GM21381 (cell line): ENCODE measurements around the gene ZFHX3.

ENCODE experiments used
- ATAC-seq: cut with Tn5 transposase; IDR thresholded peaks from one replicate; pipeline ENCODE4 v1.9.1; 2021; ENCODE audit warnings: mild to moderate bottlenecking, moderate library complexity; ENCODE audit not compliant: unreplicated experiment

The ZFHX3 gene

DNA sequence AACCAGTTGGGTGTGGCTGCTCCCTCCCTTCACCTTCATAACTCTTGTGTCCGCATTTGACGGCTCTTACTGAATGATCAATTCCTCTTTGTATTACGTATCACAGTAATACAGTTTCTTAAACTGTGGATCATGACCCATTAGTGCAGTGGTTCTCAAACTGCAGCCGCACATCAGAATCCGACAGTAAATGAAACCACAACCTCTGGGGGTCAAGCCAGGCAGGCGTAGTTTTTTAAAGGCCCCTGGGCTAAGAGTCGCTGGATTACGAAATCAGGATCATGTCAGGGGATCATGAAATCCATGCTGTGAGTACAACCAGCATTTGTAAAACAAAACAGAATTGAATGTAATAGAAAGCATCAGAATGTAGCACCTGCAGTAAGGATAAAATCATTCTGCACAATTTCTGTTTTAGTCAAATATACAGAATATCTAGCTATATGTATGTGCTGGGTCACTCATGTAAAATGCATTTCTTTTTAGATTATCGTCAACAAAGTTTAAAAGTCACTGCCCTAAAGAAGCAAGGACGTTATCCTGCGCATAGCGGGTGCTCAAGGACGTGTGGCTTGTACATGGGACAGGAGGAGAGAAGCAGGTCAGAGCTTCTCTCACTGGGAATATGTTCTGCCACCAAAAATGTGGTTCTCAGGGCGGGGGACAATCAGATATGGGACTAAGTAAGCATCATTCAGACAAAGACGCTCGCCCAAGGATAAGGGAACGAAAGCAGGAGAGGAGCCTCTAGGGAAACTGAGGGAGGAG is 113.1 kb downstream of the ZFHX3 start:
- ATAC-seq = no peak

DNA sequence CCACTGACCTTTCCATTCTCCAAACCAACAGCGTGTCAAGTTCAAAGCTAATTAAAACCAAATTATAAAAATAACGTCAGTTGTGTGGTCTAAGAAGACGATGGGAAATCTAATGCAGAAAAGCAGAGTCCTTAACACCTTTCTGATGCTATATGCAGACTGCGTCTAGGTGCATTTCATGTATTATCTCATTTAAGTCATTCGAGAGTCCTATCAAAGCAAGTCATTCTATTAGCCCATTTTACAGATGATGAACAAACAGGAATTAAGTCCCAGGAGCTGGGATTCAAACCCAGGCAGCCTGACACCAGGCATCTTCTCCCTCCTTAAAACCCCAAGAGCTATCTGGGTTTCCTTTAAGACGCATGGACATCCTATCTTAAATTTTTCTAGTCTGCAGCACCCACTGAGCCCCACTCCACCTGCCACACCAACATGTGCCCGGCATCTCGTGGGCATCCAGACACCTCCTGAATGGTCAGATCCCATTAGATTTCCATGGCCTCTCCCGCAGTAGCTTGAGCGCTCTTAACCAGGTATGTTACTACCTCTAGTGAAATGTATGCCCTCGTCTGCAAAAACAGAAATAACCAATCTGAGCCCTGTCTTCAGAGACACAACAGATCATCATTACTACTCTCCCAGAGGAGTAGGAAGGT is 115.1 kb downstream of the ZFHX3 start:
- ATAC-seq = no peak

DNA sequence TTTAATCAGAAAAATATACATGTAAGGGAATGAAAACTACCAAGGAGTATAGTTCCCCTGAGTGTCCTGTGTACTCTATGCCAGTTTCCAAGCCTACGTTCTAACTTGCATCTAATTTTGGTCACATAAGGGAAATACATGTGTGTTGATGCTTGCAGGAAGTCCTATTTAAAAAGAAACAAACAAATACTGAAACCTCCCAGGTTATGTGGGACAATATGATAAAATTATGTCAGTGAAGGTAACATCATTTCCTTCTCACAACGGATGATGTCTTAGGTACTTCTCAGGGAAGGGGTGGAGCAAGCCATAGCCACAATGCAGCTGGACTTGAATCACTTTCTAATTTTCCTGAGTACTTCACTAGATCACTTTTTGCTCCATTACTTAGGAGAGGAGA is 115.9 kb downstream of the ZFHX3 start:
- no peak for ATAC-seq

DNA sequence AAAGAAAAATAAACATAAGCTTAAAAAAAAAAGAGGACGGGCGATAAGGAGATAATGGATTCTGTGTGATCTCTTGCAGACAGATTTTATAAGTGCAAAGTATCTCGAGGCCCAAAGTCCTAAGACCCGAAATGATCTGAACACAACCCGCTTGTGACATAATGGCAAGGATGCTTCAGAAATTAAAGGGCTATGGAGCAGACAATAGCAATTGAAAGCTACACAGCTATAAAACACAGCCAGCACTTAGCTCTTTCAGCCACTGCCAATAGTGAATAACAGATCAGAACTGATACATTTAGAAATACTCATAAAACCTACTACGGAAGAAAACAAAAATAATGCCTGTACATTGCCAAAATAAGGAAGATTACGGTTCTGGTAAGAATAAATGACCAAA is 117.5 kb downstream of the ZFHX3 start:
- ATAC-seq = no peak

DNA sequence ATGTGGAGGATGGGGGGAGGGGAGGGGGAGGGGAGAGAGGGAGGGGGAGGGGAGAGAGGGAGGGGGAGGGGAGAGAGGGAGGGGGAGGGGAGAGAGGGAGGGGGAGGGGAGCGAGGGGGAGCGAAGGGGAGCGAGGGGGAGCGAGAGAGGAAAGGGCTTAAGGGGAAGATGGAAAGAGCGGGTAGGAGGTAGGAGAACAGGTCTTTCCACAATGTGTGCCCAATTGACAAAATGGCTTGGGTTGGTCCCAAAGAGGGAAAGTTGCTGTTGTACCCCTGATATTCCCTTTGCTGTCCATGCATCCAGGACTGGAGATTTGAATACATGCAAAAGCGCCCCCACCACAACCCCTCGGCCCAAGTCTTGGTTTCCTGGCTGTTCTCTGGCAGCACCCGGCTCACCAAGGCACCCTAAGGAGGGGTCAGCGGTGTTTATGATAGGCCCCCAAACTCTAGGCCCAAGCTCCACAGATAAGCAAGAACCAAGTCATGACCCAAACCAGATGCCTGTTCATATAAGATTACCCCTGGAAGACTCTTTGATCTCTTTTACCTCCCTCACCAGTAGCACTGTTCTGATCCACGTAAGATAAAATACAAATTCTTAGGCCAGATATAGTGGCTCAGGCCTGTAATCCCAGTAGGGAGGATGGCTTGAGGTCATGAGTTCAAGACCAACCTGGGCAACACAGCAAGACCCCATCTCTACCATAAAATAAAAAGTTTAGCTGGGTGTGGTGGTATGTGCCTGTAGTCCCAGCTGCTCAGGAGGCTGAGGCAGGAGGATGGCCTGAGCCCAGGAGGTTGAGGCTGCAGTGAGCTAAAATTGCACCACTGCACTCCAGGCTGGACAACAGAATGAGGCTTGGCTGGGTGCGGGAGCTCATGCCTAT is 119.6 kb downstream of the ZFHX3 start:
- no peak for ATAC-seq

DNA sequence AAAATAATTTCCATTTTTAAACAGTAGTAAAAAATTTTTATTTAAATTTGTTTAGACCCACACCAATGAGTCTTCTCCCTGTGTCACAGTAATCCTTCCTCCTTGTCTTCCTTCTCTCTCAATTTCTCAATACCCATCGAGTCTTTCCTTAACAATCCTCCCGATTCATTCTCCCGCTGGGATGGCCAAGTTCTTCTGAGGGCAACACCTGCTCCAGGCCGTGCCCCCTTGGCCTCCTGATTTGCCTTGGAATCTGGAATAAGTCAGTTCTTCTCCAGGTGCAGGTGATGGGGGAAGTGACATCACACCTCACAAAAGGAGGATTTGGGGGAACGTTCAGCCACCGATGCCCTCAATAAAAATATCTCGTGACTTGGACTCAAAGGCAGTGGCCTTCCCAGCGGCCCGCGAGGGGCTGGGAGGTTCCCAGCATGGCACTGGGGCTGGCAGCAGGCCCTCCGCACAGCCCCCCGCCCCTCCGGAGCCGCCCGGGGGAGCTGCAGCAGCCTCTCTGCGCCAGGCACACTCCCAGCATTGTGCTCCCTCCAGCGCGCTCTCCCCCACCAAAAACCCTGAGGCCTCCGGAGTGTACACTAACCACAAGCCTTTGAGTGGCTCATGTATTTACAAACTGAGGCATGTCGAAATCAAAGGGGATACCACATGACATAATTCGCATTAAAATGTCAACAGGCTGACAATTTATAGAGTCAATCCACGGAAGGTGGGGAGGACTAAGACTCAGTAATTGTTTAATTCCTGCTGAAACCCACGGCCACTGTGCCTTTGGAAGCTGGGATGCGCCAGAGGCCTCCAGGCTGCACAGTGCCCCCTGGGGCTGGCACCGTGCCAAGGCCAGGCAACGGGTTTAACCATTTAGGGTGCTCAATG is 120.5 kb downstream of the ZFHX3 start:
- no peak for ATAC-seq

DNA sequence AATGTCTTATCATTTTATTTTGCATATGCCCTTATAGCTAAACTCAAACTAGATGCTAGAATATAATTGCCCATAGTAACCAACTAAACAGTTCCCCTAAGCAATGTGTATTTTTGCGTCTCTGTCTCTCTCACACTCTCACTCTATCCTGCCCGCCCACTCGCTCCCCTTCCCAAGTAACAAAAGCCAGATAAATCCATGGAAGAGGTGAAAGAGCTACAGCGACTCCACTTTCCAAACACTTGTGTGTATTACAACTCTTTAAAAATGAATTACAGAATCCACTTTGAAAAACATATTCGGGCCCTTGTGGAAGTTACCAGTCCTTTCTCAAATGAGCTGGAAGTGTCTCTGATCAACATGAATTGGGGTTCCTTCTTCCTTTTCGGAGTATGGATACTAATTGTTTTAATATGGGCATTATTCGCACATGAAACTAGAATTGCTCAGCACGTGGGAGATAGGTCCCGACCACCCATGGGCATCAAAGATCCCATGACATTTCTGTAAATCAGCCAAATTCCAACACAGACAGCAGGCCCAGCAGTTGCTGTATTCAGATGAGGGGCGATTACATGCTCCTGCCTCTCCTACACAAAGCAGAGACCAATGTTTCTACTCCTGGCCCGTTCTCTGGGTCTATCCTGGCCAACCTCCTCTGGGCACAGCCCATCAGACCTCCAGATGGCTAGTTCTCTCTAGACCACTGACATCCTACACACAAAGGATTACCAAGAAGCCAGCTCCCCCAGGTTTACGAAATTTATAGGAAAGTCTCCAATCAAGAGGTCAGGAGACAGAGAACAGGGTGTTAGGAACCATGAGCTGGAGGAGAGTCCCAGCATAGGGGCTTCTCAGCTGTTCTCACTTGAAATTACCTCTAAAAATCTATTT is 121.5 kb downstream of the ZFHX3 start:
- no peak for ATAC-seq

DNA sequence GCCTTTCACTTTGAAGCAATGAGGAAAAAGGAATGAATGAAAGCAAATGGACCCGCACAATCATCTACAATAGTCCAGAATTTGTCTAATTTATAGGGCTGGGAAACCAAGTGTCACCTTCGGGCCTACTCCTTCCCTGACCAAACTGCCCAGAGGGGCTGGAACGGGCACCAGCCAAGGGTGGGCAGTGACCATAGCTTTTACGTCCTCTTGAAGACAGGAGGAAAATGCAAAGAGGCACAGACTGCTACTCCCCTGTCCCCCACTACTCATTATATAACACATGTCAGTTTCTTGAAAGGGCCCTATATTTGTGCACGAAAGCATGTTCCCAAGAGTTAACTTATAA is 122.3 kb downstream of the ZFHX3 start:
- ATAC-seq = no peak

DNA sequence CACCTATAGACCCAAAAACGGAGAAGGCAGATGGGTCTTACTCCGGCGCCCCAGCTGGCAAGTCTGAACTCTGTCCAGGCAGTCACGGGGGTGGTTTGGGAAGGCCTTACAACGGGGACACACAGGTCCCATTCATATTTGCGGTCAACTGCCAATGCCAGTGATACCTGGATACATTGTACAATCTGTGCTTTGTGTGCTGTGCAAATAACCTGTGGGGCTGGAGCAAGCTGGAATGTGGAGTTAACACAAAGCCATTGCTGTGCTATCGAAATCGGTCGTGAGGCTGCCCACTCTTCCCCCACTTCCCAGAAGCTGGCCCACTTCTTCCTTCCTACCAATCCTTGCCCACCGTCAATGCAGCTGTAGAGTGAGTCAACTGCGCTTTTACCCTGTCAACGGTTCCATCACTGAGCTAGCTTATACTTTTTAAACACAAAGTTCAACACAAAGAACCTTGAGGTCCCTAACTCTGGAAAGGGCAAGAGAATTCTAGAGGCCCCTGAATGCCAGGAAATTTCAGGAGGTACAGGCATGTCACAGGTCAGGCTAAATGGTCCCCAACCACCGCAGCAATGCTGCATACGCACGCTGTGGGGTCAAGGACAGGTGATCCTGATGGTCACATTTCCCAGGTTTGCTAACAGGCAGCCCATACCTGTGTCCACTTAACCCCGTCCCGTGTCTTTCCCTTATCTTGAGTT is 122.8 kb downstream of the ZFHX3 start:
- ATAC-seq = no peak

DNA sequence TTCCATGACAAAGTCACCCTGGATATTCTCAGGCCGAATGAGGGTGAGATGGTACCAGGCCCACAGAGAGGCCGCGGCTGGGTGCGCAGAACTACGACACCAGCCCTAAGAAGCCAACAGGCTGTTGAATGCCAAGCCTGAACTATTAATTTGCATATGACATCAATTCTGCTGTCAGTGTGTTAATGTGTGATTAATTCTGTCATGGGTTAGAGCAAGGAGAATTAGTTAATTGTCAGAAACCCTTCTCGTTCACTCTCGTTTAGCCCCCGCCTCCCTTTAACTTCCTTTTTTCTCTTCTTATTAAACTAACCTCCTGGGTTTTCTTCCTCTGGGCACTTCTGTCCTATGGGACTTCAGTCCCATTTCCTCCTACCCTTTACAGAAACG is 123.4 kb downstream of the ZFHX3 start:
- ATAC-seq = no peak

DNA sequence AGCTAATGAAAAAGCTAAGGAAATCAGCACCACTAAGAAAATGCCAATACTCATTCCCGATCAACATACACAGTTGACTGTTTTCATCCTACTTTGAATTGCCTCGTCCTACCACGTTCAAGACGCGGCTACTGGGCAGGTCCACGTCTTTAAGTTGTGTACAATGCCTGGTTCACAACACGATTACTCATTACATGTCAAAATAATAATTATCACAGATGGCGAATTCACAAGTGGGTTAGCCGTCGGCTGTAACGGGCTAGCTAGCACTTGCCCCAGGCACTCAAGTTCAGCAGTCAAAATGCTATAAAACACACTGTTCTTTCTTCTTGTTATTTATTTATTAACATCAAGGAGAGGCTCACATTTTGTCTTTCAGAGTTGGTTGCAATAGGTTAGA is 124.2 kb downstream of the ZFHX3 start:
- no peak for ATAC-seq

DNA sequence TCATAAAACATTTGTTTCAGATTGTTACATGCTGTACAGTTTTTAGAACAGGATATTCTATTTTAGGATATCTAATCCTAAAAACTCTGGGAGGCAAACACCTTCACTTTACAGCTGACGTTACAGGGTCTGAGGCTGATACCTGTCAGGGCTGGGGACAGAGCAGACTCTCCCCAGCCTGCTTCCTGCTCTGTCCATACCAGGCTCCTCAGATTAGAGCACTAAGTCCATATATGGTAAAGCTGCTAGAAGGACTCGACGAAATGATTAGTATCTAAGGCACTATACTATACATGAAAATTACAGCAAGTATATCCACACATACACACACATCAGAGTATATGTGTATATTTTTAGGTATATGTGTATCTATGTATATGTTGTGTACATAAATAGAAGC is 125.2 kb downstream of the ZFHX3 start:
- ATAC-seq = no peak

DNA sequence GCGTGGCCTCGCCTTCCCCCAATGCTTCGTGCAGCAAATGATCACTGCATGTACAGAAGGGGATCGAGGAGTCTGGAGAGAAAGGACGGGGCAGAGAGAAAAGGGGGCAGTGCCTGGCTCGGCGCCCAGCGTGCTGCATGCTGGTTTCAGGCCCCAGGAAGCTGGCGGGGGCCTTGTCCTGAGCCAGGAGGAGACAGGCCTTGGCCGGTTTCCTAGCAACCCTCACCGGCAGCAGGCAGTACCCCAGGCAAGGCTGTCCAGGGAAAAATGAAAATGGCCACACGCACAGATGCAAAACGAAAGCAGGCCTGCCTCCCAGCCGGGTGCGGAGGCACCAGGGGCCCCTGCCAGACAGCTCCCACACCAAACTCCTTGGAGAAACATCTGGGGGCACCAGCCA is 126.3 kb downstream of the ZFHX3 start:
- no peak for ATAC-seq

DNA sequence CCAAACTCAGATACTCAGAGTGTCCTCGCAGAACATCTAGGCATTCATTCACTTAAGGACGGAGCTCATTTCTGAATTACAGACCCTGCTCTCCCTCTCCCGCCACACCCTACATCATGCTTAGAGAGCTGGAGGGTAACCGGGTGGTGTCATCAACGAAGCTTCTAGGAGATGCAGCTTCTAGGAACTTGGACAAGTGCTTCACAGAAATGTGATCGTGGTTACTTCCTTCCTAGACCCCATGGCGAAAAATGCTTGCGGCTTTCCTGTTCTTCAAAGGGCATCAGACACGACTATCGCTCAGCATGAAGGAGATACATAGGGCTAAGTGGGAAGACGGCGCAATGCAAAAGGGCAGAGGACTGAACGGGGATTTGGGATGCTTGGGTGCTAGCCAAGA is 126.8 kb downstream of the ZFHX3 start:
- no peak for ATAC-seq

DNA sequence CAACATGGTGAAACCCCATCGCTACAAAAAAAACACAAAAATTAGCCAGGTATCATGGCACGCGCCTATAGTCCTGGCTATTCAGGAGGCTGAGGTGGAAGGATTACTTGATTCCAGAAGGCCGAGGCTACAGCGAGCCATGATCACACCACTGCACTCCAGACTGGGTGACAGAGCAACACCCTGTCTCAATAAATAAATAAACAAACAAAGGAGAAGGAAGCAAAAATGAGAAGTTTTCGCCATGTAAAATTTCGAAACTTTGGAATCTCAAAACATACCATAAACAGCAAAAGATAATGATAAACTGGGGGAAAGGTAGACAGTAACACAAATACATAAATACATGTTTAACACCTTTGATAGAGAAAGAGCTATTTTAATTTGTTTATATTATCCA is 130.9 kb downstream of the ZFHX3 start:
- ATAC-seq = no peak

DNA sequence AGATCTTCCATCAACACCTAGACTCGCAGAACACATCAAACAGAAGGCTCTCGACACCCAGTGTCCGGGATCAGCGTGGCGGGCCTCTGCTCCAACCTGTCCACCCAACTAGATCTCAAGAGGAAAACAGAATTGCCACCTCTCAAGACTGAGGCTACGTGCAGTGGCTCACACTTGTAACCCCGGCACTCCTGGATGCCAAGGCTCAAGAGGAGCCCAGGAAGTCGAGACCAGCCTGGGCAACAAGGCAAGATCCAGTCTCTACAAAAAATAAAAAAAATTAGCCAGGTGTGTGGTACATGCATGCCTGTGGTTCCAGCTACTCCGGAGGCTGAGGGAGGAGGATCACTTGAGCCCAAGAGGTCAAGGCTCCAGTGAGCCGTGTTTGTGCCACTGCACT is 132.6 kb downstream of the ZFHX3 start:
- ATAC-seq = no peak

DNA sequence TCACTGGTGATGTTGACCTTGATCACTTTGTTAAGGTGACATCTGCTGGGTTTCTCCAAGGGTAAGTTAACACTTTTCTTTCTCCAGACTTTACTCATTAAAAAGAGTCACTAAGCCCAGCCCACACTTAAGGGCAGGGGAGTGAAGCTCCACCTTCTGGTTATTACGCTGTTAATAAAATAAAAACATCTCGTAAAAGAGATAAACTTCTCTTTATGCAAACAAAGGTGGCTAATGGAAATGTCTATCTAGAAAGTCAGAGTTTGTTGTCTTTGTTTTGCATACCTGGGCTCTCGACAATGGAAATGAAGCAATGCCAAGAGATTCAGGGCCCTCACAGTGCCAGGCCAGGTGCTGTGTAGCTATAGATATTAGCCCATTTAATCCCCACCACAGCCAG is 134.4 kb downstream of the ZFHX3 start:
- ATAC-seq = no peak

DNA sequence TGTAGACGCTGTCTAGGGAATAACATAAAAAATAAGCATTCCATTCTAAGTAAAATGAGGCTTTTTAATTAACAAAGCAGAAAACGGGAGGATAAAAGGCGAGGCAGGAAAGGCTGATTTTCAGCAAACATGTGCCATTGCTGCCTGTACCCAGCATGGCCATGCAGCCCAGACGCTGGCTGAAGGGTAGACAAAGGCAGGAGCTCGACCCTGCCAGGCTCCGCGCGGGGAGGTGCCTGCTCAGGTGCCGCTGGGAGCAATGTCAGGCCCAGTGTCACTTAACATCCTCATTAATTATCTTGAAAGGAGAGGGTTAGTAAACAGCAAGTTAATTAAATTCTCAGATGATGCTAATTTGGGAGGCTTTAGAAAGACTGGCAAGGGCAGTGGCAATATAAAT is 136.0 kb downstream of the ZFHX3 start:
- ATAC-seq = no peak

DNA sequence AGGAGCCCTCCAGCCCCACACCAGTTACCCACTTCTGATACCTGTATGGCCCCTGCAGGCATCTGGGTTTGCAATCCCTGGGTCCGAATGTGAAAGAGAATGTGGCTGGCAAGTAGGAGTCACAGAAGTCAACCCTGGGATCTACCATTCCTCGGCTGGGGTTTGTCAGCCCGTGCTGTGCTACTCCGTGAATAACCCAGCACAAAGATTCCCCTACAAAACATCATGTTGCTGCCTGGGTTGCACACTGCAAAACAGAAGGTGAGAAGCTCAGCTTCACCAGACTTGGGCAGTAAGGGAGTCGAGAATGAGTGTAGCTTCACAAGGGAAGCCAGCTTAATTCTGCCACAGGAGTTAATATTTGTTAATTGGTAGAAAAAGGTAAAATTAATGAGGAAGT is 137.1 kb downstream of the ZFHX3 start:
- no peak for ATAC-seq
